Hematopoietic multipotent progenitor cell (in vitro differentiated cells): ENCODE data around the gene FBLIM1. TPM values are rescaled to one million over a fixed set of nuclear protein-coding genes. Genes with fewer than 3 reads are reported as not detected.
A peak's percentile ranks its signal among the peaks of the same experiment; 100 is the strongest.

ENCODE experiments used
- DNase-seq, 3 donors: peaks; one replicate each; pipeline ENCODE4 v3.0.0-alpha.2; 2011 to 2015; ENCODE audit warnings: low read depth in 2 of 3, low spot score in 2 of 3
- total RNA-seq: library from RNA; depleted of rRNA; stranded (reverse); fragments of >200 nt; gene quantifications from one replicate; pipeline ENCODE4 v1.2.3, GENCODE V29; 2012

FBLIM1 gene
- total RNA-seq, 1 donor: 0.27 TPM

DNA sequence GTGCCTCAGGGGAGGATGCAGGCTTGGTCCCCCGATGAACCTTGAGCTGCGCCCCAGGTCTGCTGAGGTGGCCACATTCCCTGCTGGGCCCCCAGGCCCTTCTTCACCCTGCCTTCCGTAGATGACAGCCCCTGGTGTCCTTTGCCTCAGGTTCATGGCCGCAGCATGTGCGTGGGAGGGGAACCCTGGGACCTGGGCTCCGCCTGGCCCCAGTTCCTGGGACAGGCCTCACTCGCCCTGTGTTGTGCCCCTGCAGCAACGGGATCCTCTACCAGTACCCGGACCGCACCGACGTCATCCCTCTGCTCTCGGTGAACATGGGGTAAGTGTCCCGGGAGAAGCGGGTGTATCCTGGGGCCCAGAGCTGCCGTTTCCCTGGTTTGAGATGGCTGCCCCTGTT, 27.7 kb upstream of the FBLIM1 start:
- DNase-seq: no peak

DNA sequence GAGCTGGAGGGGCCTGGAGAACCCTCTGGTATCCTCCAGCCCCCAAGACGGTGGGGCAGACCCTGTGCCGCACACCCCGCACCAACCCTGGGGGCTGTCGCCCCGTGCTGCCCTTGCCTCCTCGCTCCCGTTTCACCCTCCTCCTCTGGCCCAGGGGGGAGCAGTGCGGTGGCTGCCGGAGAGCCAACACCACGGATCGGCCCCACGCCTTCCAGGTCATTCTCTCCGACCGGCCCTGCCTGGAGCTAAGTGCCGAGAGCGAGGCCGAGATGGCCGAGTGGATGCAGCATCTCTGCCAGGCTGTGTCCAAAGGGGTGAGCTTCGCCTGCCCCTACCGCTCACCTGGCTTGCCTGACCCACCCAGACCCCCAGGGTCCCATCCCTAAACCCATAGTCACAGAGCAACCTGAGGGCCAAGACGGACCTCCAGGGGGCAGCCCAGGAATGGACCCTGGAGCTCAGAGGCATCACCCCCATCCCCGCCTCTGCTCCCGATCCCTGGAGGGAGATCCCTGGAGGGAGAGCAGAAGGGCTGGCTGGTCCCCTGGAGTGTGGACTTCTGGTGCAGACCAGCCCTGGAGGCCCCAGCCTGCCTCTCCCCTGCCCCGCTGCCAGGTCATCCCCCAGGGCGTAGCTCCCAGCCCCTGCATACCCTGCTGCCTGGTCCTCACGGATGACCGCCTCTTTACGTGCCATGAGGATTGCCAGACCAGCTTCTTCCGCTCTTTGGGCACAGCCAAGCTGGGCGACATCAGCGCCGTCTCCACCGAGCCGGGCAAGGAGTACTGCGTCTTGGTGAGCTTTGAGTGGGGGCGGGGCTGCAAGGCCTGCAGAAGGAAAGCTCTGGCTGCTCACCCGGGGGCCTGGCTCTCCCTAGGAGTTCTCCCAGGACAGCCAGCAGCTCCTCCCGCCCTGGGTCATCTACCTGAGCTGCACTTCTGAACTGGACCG, 26.6 kb upstream of the FBLIM1 start:
- DNase-seq: no peak

DNA sequence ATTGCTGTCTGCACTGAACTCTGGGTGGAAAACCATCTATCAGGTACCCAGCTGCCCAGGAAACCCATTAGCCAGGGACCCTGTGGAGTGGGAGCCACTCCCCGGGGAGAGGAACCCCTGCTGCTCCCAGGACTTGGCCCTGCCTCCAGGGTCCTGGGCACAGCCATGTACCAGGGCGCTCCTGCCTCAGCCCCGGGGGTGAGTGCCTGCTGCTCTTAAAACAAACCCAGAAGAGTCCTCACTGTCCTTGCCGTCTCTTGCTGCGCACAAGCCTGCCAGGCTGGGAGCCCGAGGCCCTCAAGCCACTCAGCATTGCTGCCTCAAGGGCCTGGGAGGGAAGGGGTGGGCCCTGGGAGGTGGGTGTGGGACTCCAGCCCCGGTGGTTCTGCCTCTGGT, 25.9 kb upstream of the FBLIM1 start:
- no peak for DNase-seq

DNA sequence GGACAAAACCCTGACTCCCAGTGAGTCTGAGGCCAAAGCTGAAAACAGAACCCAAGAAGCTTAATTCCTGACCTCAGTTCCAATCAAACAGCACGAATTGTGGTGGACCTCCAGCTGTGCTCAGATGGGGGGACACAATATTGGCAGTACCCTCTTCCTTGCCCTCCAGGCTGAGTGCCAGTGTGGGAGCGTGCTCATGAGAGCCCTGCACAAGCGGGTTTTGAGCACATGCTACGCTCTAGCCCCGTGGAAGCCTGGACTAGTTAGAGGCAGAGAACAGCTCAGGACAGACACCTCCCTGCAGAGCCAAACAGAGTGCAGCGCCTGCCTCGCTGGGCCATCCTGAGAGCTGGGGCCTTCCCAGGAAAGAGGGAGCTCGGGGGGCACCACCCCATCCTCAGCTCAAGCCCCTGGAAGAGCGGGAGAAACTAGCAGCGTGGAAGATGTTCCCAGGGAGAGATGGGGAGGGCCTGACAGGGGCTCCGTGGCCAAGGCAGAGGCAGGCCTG, 25.3 kb upstream of the FBLIM1 start:
- DNase-seq: no peak

DNA sequence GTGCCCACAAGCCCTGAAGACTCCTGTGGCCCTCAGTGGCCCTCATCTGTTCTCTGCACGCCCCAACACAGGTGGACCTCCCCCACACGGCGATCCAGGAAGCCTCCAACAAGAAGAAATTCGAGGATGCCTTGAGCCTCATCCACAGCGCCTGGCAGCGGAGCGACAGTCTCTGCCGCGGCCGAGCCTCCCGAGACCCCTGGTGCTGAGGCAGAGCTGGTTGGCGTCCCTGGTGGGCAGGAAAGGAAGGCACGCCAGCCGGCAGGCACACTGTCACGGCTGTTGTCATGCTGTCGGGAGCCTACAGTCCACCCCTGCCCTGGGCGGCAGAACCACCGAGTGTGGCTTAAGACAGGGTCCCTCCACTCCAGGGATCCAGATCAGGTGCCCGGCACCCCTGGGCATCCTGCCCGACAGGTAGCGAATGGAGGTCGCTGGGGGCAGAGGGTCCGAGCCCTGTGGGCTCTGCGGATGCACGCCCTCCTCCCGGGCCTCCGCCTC, 24.8 kb upstream of the FBLIM1 start:
- no peak for DNase-seq

DNA sequence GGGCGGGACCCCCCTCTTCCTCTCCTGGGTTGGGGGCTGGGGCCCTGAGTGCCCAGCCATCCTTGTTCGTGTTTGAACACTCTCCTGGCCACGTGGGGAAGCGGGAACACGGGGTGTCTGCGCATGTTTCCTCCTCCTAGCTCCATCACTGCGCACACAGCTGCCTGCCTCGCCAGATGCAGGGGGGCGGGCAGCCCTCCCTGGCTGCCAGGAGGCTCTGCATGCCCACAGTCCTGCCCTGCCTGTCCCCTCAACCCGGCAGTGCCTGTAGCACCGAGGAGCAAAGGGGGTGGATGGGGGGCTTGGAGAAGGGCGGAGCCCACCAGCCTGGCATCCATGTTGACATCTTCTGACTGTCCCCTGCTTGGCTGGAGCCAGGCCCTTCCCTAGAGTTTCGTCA, 24.3 kb upstream of the FBLIM1 start:
- no peak for DNase-seq

DNA sequence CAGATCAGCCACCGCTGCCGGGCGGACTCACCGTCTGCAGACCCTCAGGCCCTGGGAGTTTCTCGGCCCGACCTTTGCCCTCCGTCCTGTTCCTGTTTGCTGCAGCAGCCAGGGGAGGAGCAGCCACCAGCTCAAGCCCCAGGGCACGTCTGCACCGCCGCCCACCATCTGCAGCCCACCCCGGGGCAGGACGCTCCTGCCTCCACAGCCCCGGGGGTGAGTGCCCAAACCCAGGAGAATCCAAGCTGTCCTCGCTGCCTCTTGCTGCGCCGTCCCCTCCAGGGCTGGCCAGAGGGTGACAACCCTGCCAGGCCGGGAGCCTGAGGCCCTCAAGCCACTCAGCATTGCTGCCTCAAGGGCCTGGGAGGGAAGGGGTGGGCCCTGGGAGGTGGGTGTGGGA, 23.7 kb upstream of the FBLIM1 start:
- DNase-seq: no peak

DNA sequence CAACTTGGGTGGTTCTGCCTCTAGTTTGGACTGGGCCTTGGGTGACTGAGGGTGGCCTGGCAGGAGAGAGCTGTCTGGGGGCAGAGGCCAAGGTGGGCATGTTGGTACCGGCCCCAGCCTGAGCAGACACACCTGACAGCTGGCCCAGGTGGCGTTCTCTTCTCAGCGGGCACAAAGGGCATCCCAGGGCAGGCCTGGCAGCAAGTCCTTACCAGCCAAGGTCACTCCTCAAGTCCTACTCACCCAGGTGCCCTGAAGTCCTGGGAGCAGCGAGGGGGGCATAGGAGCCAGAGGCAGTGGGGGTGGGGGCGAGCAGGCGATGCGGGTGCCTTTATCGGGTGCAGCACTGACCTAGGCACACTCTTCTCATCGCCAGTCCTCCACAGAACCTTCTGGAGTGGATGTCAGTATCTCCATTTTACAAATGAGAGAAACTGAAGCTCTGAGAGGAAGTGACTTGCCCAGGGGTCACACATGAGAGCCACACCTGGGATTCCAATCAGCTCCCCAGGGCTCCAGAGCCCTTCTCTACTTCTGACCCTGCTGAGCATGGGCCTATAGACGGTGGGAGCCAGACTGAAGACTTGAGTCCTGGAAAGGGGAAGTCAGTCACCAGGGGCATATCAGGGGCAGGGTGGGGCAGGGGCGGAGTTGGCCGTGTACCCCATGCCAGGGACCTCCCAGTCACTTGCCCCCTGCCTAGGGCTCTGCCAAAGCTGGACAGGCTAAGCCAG, 23.1 kb upstream of the FBLIM1 start:
- DNase-seq: peak in 2 of 3 donors; percentile 31 to 42

DNA sequence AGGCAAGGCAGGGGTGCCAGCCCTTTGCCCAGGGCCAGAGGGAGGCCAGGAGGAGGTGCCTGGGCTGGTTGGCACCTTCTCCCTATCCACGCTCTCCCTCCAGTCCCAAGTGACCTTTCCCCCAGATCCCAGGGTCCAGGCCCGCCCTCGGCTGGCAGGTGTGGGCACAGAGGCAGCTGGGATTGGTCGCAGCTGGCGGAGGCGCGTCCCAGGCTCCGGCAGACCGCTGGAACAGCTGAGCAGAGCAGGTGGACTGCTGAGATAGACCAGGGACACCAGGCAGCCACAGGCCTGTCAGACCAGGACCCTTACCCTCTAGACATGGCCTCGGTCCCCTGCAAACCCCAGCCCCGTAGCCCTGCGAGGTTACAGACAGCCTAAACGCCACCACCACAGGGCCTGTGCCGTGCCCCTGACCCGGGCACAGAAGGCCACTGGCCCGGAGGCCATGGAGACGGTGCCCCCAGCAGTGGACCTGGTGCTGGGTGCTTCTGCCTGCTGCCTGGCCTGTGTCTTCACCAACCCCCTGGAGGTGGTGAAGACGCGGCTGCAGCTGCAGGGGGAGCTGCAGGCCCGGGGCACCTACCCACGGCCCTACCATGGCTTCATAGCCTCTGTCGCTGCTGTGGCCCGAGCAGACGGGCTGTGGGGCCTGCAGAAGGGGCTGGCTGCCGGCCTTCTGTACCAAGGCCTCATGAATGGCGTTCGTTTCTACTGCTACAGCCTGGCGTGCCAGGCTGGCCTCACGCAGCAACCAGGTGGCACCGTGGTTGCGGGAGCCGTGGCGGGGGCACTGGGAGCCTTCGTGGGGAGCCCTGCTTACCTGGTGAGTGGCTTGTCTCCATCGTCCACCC, 22.3 kb upstream of the FBLIM1 start, which contains the start of gene SLC25A34:
SLC25A34 (plus strand) TSS at position 221 of the 854 bp plus-strand sequence; CDS start at position 449, 228 bp downstream.
- no peak for DNase-seq

DNA sequence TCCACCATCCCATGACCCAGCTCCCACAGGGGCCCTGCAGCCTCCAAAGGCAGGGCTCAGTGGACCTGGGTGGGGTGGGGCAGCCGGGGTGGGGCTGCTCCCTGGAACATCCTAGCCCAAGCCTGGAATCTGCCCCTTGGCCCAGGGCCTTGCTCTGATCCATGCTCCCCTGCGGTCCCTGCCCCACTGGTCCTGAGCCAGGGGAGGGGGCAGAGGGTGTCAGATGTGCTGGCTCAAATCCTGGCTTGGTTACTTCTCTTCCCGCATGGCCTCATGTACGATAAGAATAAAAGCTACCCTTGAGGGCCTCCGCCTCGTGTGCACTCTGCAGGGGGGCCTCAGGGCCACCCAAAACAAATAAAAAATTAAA, 21.7 kb upstream of the FBLIM1 start:
- DNase-seq: no peak

DNA sequence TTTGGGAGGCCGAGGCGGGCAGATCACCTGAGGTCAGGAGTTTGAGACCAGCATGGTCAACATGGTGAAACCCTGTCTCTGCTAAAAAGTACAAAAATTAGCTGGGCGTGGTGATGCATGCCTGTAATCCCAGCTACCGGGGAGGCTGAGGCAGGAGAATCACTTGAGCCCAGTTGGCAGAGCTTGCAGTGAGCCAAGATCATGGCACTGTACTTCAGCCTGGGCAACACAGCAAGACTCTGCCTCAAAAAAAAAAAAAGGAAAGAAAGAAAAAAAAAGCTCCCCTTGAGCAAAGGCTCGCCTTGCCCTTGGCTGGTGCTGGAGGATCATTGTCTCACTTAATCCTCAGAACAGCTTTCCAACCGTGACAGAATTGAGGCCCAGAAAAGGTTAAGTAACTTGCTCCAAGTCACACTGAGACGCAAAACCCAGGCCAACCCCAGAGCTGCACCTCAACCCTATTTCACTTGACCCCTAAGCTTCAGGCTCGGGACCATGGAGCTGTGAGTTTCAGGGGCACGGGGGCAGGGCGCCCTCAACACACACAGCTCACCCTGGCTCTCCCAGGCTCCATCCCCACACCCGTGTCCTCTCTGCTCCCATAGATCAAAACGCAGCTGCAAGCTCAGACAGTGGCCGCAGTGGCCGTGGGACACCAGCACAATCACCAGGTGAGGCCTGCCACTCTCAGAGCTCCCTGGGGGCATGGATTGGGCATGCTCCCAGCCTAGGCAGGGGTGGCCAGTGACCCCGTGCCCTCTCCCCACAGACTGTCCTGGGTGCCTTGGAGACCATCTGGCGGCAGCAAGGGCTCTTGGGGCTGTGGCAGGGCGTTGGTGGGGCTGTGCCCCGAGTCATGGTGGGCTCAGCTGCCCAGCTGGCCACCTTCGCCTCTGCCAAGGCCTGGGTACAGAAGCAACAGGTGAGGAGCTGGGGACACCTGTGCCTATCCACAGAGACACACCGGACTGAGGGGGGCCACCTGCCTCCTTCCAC, 21.0 kb upstream of the FBLIM1 start:
- DNase-seq: no peak

DNA sequence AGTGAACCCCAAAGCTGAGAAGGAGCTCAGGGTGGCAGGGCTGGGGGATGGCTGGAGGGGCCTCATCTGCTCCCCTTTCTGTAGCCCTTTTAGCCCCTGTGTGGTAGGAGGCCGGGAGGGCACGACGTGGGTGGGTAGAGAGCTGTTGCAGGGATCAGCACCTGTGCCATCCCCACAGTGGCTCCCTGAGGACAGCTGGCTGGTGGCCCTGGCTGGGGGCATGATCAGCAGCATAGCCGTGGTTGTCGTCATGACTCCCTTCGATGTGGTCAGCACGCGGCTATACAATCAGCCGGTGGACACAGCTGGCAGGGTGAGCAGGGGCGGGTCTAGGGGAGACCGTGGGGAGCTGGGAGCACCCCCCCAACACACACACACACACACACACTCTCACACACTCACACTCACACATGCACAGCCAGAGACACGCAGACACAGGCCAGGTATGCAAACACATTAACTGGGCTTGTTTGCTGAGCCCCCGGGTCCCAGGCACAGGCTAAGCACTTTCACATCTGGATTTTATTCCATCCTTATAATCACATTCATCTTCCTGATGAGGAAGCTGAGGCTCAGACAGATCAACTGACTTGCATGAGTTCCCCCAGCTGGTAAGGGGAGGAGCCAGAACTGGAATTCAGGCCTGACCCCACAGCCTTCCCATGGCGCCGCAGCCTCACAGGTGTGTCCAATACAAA, 20.0 kb upstream of the FBLIM1 start:
- no peak for DNase-seq

DNA sequence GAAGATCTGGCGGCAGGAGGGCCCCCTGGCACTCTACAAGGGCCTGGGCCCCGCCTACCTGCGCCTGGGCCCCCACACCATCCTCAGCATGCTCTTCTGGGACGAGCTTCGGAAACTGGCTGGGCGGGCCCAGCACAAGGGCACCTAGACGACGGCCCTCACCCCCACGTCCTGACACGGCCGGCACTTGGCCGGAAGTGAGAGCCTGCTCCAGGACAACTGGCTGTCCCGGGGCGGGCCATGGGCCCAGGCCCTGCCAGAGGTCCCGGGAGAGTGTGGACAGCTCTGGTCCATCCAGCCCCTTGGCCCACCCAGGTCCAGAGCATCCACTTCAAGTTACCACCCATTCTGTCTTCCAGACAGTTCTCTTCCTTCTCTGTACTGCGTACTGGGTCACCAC, 19.3 kb upstream of the FBLIM1 start:
- DNase-seq: no peak

DNA sequence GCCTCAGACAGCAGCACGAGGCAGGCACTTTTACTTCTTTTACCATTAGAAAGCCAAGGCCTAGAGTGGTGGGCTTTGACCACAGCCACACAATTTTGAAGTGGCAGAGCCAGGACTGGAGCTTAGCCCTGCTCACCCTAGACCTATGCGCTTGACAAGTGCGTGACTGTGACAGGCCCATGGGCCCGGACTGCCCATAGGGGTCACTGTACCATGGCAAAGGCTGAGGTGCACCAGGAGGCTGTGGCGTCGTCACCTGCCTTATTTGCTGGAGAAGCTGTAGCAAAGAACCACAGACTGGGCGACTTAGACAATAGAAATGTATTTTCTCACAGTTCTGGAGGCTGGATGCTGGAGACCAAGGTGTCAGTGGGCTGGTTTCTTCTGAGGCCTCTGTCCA, 18.9 kb upstream of the FBLIM1 start:
- DNase-seq: no peak

DNA sequence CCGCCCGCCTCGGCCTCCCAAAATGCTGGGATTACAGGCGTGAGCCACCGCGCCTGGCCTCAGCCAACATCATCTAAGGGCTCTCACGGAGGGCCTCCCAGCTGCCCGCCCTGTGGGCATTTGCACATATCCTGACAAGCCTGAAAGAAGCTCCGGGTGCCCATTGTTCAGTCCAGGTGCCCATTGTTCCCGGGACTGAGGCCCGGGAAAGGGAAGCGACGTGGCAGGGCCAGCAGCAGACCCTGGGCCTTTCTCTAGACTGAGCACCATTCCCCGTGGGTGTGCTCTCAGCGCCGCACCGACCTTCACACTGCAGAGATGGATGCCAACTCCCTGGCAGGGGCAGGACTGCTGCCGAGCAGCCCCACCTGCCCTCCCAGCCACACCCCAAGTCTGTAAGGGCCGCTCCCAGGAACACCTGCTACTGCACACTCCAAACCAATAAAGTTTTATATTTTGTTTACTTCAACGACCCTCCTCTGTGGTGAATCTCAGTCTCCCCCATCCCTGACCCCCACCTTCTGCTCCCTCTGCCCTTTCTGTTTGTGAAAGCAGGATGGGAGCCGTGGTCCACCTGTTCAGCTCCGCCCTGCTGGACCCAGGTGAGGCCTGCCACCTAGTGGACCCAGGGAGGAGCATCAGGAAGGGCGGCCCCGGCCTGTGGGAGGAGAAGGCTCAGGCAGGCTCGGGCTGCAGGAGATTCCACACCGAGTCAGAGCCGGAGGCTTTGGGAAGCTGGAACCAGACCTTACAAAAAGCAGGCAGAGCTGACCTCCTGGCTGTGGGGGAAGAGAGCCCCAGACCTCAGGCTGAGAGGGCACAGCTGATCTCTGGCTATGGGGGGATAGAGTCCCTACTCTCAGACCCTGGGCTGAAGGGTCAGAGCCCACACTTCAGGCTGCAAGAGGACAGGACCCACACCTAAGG, 17.4 kb upstream of the FBLIM1 start:
- DNase-seq: peak; percentile 31 to 71 (median 61)

DNA sequence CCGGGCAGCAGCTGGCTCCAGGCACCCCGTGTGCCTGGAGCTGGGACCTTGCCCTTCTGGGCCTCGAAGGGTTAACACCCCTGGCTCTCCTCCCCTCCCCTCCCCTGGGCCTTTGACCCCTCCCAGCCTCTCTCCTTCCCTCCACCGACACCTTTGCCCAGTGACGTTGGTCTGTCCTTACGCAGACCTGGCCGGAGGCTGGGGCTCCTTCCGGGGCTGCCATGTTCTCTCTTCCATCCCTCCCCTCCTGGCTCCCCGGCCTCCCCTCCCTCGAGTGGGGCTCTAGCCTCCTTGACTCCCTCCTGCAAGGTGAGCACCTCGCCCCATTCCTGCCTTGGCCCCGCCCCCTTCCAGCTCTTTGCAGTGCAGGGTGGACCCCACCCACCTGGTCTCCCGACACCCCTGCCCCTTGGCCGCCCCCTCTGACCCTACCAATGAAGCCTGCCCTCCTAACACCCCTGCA, 16.2 kb upstream of the FBLIM1 start, which contains the start of gene TMEM82:
TMEM82 (plus strand) TSS at position 161 of the 463 bp plus-strand sequence; CDS start at position 222, 61 bp downstream.
- DNase-seq: no peak

DNA sequence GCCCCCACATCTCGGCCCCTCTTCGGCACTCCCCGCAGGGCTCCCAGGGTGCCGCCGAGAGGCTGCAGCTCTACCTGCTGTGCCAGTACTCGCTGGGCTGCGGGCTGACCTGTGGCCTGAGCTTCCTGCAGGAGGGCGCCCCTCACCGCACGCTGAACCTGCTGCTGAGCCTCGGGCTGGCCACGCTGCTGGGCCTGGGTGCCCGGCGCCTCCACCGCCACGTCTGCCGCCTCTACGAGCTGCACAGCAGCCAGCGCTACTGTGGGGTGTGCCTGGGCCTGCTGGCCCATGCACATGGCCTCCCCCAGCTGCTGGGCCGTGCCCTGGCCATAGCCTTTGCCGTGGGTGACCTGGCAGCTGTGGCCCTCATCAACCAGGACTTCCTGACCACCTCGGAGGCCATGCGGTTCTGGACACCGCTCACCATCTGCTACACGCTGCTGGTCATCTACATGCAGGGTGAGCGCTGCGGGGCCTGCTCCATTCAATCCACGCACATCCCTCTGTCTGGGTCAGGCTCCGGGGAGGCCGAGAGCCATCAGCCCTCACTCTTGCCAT, 14.4 kb upstream of the FBLIM1 start:
- no peak for DNase-seq
